Adrenal gland (tissue), 12 donors: ENCODE measurements around the gene SH3PXD2B. TPM values are rescaled to one million over a fixed set of nuclear protein-coding genes. Genes with fewer than 3 reads are reported as not detected.

Source experiments
- DNase-seq, 7 donors: peaks; one replicate each; pipeline ENCODE4 v3.0.0-alpha.2; 2019 to 2020
- H3K27ac ChIP-seq, 5 donors: fragments of 200-600 bp; sonication (generic) in 4 of 5; 1 replicate in 3 of 5; 2 replicates in 2 of 5; pipeline versions ENCODE4 v1.5.1 to v1.8.0; 2016 to 2020; ENCODE audit warnings: mild to moderate bottlenecking in 1 of 5
- H3K27me3 ChIP-seq: fragments of 200-600 bp; 2 replicates; pipeline ENCODE4 v1.8.0; 2021
- H3K36me3 ChIP-seq, 2 donors: fragments of 200-600 bp; replicated peaks in 1 of 2; 1 replicate in 1 of 2; 2 replicates in 1 of 2; pipeline versions ENCODE4 v1.5.1 to v1.8.0; 2018 to 2022
- H3K4me1 ChIP-seq, 2 donors: fragments of 200-600 bp; replicated peaks in 1 of 2; 1 replicate in 1 of 2; 2 replicates in 1 of 2; pipeline versions ENCODE4 v1.5.1 to v1.8.0; 2018 to 2021
- H3K4me3 ChIP-seq, 4 donors: fragments of 200-600 bp; sonication (generic) in 3 of 4; one replicate each; pipeline ENCODE4 v1.5.1; 2016 to 2018
- H3K9me3 ChIP-seq, 3 donors: fragments of 200-600 bp; sonication (generic) in 1 of 3; replicated peaks in 1 of 3; 1 replicate in 2 of 3; 2 replicates in 1 of 3; pipeline versions ENCODE4 v1.5.1 to v1.8.0; 2016 to 2021
- CTCF ChIP-seq, 6 experiments: fragments of 450-650 bp in 4 of 6; fragments of 200-600 bp in 2 of 6; sonication (generic) in 1 of 6; IDR thresholded peaks; 1 replicate in 5 of 6; 2 replicates in 1 of 6; pipeline versions ENCODE4 v1.5.1 to v1.8.0; 2016 to 2021; ENCODE audit warnings: antibody characterized with exemption in 6 of 6, mild to moderate bottlenecking in 2 of 6, moderate library complexity in 1 of 6
- POLR2A ChIP-seq, 2 donors: fragments of 450-650 bp; IDR thresholded peaks; one replicate each; pipeline ENCODE4 v1.6.1; 2017; ENCODE audit warnings: antibody characterized with exemption in 2 of 2, mild to moderate bottlenecking in 2 of 2, moderate library complexity in 1 of 2
- WGBS, 4 donors: extraction: QIAGEN DNeasy Blood & Tissue Kit in 2 of 4; methylation state at CpG; one replicate each; pipeline versions ENCODE4 v1.1.5 to v1.1.7; 2013 to 2017; 5-methylcytosine and 5-hydroxymethylcytosine counted together
- intact Hi-C, 2 donors: fragments of 100-400 bp; cut with DNase I; formaldehyde crosslinking; loops; one replicate each; pipeline versions ENCODE4 v1.14.1 to v1.15.0; 2022 to 2023
- polyA plus RNA-seq, 3 donors: library from polyadenylated mRNA; stranded (reverse); fragments of 200-250 nt in 2 of 3; fragments of 350-450 nt in 1 of 3; fragmentation: Illumina TruSeq in 1 of 3; extraction: RNeasy Lipid Tissue Mini Kit (QIAGEN cat#74804) in 1 of 3; gene quantifications; one replicate each; pipeline ENCODE4 v1.2.3, GENCODE V29; 2013 to 2014
- total RNA-seq, 9 donors: library from RNA; depleted of rRNA in 4 of 9; stranded (reverse); fragments of >200 nt in 4 of 9; fragments of 120-200 nt in 1 of 9; fragmentation: NEBNext Ultra II Directional in 1 of 9; extraction: Animal tissue kit (Norgen Biotek cat#: 25700) in 1 of 9; gene quantifications; one replicate each; pipeline versions ENCODE4 v1.1.0 to v1.2.4, GENCODE V29; 2013 to 2023
- donor health status: healthy with polysubstance abuse.
- donor health status: Bipolar disorder and iron deficiency.
- donor health status: DM: yes; HTN: yes; CAD: no.
- donor health status: DM: no; HTN: no; CAD: no.
- donor health status: DM: no; HTN: no; CAD: no.
- donor health status: DM: yes; HTN: yes; CAD: no.

SH3PXD2B gene
- total and polyA plus RNA-seq, 12 donors, result 15.2 to 111 (median 51.5) TPM

GRCh38 chr5:172284611-172284980 lies 169.7 kb downstream of the SH3PXD2B start:
- 1 to 4% (median 2%) methylated on average over 11 of the region's 11 CpGs for WGBS, 4 donors
- TF ChIP-seq POLR2A (IDR thresholded peaks at IDR 0.05) (no peak), CTCF (IDR thresholded peaks at IDR 0.05) (no peak)
- peaks cover 22 to 26% of the 10 kb centered on the region in 2 donors for H3K4me1 ChIP-seq
- H3K27ac ChIP-seq, result peak overlapping the region; percentile 21 to 99 (median 87)
- no peaks in the 10 kb centered on the region for H3K36me3 ChIP-seq
- no peaks in the 10 kb centered on the region for H3K9me3 ChIP-seq
- DNase-seq, result peak in 2 of 7 donors; percentile 35 to 41
- intact Hi-C loops, result loop anchor here in 1 of 2 donors (10.0 kb wide), 1 partner anchor 100 kb away; the partner anchor contains the start of gene STK10
- no peaks in the 10 kb centered on the region for H3K27me3 ChIP-seq
- H3K4me3 ChIP-seq, result peak overlapping the region; percentile 25 to 83 (median 65)

GRCh38 chr5:172283862-172284610 lies 170.3 kb downstream of the SH3PXD2B start:
- 1 to 2% (median 1%) methylated on average over 26 to 79 of the region's 79 CpGs for WGBS, 4 donors
- Histone ChIP-seq H3K4me3 (peak overlapping the region; percentile 25 to 83 (median 65)), H3K27ac (peak overlapping the region; percentile 21 to 99 (median 87)), H3K9me3 (no peaks in the 10 kb centered on the region), H3K36me3 (no peaks in the 10 kb centered on the region), H3K4me1 (peaks cover 22 to 26% of the 10 kb centered on the region in 2 donors), H3K27me3 (no peaks in the 10 kb centered on the region)
- intact Hi-C loops, result loop anchor here in 1 of 2 donors (10.0 kb wide), 1 partner anchor 99 kb away; the partner anchor contains the start of gene STK10
- TF ChIP-seq POLR2A (IDR thresholded peaks at IDR 0.05) (peak; percentile 61 to 68), CTCF (IDR thresholded peaks at IDR 0.05) (no peak)
- DNase-seq, result peak; percentile 80 to 91 (median 84)

- Histone ChIP-seq H3K4me1 (peaks cover 22 to 26% of the 10 kb centered on the region in 2 donors), H3K27me3 (no peaks in the 10 kb centered on the region), H3K4me3 (peak within 1 kb of the TSS; percentile 63 to 83 (median 68)), H3K36me3 (no peaks in the 10 kb centered on the region), H3K27ac (peak within 1 kb of the TSS; percentile 46 to 99 (median 87)), H3K9me3 (no peaks in the 10 kb centered on the region)
- peak in 1 of 2 donors; percentile 70 for TF ChIP-seq POLR2A (IDR thresholded peaks at IDR 0.05)
- TF ChIP-seq CTCF (IDR thresholded peaks at IDR 0.05), result peak in 5 of 6 experiments; percentile 27 to 54 (median 43)
- intact Hi-C loops, result loop anchor here in 1 of 2 donors (10.0 kb wide), 1 partner anchor 98 kb away; the partner anchor contains the start of gene STK10
- 0 to 1% (median 1%) methylated on average over 28 to 87 of the region's 87 CpGs for WGBS, 4 donors
- DNase-seq, result peak; percentile 82 to 89 (median 86)
Observed at GRCh38 chr5:172283020-172283861, 171.1 kb downstream of the SH3PXD2B start, which contains the start of gene UBTD2. Gene UBTD2, minus strand, starts transcription at chr5:172283764. Its CDS starts 99 bp downstream, at chr5:172283665.
